ENCODE results near the gene SPTLC2.

The SPTLC2 gene

DNA sequence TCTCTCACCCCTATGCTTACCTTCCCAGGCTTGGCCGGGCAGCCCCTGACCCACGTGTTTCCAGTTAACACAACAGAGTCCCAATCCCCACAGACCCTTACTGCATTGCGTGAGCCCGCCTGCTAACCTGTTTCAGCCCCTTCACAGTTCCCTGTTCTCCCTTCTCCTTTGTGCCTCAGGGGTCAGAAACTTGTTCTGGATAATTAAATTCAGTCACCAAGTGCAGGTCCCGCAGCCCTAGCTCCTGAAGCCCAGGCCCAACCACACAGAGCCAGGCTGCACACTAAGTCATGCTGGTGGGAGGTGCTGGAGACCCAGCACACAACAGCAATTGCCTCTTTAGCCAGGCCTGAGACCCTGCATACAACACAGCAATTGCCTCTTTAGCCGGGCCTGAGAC lies 127.4 kb downstream of the SPTLC2 start:
- no peaks in the 10 kb centered on the region for H3K4me1 ChIP-seq (ENCODE audit: control insufficient read depth, insufficient read depth, low read length)

DNA sequence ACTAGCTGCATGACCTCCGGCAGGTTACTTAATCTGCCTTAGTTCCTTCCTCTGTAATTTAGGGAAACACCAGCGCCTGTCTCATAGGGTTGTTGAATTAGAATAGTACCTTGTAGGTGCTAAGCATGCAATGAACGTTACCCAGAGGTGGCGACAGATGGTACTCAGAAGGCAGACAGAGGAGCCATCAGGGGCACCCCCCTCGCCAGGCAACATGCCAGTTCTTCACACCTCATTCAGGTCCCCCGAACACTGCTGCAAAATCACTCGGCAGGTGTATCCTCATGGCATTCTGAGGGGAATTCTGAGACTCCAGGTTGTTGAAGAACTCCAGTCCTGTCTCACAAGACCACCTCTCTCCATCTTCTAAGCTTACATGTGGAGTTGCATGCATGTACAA lies 127.9 kb downstream of the SPTLC2 start:
- Histone ChIP-seq H3K9me3 (ENCODE audit: control insufficient read depth in 2 of 2, low read length in 2 of 2) (no peaks in the 10 kb centered on the region), H3K36me3 (ENCODE audit: control insufficient read depth in 2 of 2, insufficient read depth in 2 of 2, low read length in 2 of 2) (no peaks in the 10 kb centered on the region), H3K4me1 (ENCODE audit: control insufficient read depth, insufficient read depth, low read length) (no peaks in the 10 kb centered on the region), H3K9ac (ENCODE audit: low read length in 2 of 2) (no peak overlapping the region), H3K27me3 (ENCODE audit: control insufficient read depth in 1 of 2, insufficient read depth in 2 of 2, low read length in 2 of 2) (no peaks in the 10 kb centered on the region), H3K27ac (ENCODE audit: low read length) (no peak overlapping the region), H3K4me3 (ENCODE audit: low read length in 2 of 2) (no peak overlapping the region)

More for the DNA sequence above, 127.4 kb downstream of the SPTLC2 start:
- Histone ChIP-seq H3K27ac (ENCODE audit: low read length) (no peak overlapping the region), H3K36me3 (ENCODE audit: control insufficient read depth in 2 of 2, insufficient read depth in 2 of 2, low read length in 2 of 2) (no peaks in the 10 kb centered on the region), H3K9ac (ENCODE audit: low read length in 2 of 2) (no peak overlapping the region), H3K4me3 (ENCODE audit: low read length in 2 of 2) (no peak overlapping the region), H3K9me3 (ENCODE audit: control insufficient read depth in 2 of 2, low read length in 2 of 2) (no peaks in the 10 kb centered on the region), H3K27me3 (ENCODE audit: control insufficient read depth in 1 of 2, insufficient read depth in 2 of 2, low read length in 2 of 2) (no peaks in the 10 kb centered on the region)

DNA sequence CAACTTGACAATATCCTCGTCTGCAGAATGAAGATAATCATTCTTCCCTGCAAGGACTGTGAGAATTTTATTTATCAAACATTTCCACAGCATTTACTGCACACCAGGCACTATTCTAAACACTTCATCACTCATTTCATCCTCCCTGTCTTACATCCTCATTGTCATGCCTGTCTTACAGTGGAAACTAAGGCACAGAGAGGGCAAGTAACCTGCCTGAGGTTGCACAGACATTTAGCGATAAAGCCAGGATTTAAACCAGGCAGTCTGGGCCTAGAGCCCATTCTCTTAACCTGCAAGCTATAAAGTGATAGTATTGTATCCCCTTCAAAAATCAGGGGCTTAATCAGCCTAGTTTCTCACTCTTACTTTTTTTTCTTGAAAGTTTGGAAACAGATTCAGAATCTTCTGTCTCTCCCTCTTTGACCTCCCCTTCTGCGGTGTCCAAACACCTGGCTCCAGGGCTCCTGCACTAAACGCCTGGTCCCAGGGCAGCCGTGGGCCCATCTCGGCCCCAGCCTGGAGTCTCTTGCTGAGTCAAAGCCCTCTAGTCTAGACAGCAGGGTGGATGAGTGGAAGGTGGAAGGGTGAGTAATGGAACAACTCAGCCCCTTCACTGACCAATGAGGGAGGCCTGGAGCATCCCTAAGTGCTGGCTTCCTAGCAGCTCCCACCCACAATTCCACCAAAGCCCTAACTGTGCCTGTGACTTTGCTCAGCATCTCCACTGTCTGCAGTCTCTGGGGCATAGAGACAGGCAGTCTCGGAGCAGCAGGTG lies 130.3 kb downstream of the SPTLC2 start:
- no peak overlapping the region for H3K27ac ChIP-seq (ENCODE audit: low read length)
- H3K27me3 ChIP-seq (ENCODE audit: control insufficient read depth in 1 of 2, insufficient read depth in 2 of 2, low read length in 2 of 2), result no peaks in the 10 kb centered on the region
- no peaks in the 10 kb centered on the region for H3K4me1 ChIP-seq (ENCODE audit: control insufficient read depth, insufficient read depth, low read length)
- H3K36me3 ChIP-seq (ENCODE audit: control insufficient read depth in 2 of 2, insufficient read depth in 2 of 2, low read length in 2 of 2), result no peaks in the 10 kb centered on the region
- H3K4me3 ChIP-seq (ENCODE audit: low read length in 2 of 2), result no peak overlapping the region
- H3K9me3 ChIP-seq (ENCODE audit: control insufficient read depth in 2 of 2, low read length in 2 of 2), result no peaks in the 10 kb centered on the region
- no peak overlapping the region for H3K9ac ChIP-seq (ENCODE audit: low read length in 2 of 2)

DNA sequence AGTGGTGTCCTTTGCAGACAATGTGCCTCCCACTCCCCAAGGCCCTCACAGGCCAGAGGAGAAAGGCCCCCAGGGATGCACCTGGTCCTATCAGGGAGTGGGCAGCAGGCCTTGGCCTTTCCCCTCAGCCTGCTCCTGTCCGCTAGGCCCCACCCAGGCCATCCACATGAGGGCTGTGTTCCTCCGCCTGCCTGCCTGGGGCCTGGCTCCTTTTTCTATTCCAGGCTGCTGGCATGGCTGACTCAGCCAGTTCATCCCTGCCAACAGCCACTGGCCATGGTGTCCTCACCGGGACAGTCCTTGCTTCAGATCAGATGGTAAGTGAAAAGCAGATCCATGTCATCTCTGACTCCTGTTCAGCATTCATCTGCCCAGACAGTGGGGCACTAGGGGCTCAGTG lies 131.2 kb downstream of the SPTLC2 start:
- Histone ChIP-seq H3K4me3 (ENCODE audit: low read length in 2 of 2) (no peak overlapping the region), H3K36me3 (ENCODE audit: control insufficient read depth in 2 of 2, insufficient read depth in 2 of 2, low read length in 2 of 2) (no peaks in the 10 kb centered on the region), H3K4me1 (ENCODE audit: control insufficient read depth, insufficient read depth, low read length) (no peaks in the 10 kb centered on the region), H3K9ac (ENCODE audit: low read length in 2 of 2) (no peak overlapping the region), H3K9me3 (ENCODE audit: control insufficient read depth in 2 of 2, low read length in 2 of 2) (no peaks in the 10 kb centered on the region), H3K27ac (ENCODE audit: low read length) (no peak overlapping the region), H3K27me3 (ENCODE audit: control insufficient read depth in 1 of 2, insufficient read depth in 2 of 2, low read length in 2 of 2) (no peaks in the 10 kb centered on the region)

GRCh38 chr14:77482422-77482821 lies 134.0 kb downstream of the SPTLC2 start:
- no peaks in the 10 kb centered on the region for H3K9me3 ChIP-seq (ENCODE audit: control insufficient read depth in 2 of 2, low read length in 2 of 2)
- no peaks in the 10 kb centered on the region for H3K36me3 ChIP-seq (ENCODE audit: control insufficient read depth in 2 of 2, insufficient read depth in 2 of 2, low read length in 2 of 2)
- H3K27ac ChIP-seq (ENCODE audit: low read length), result no peak overlapping the region
- H3K9ac ChIP-seq (ENCODE audit: low read length in 2 of 2), result no peak overlapping the region
- no peaks in the 10 kb centered on the region for H3K27me3 ChIP-seq (ENCODE audit: control insufficient read depth in 1 of 2, insufficient read depth in 2 of 2, low read length in 2 of 2)
- no peaks in the 10 kb centered on the region for H3K4me1 ChIP-seq (ENCODE audit: control insufficient read depth, insufficient read depth, low read length)
- no peak overlapping the region for H3K4me3 ChIP-seq (ENCODE audit: low read length in 2 of 2)

DNA sequence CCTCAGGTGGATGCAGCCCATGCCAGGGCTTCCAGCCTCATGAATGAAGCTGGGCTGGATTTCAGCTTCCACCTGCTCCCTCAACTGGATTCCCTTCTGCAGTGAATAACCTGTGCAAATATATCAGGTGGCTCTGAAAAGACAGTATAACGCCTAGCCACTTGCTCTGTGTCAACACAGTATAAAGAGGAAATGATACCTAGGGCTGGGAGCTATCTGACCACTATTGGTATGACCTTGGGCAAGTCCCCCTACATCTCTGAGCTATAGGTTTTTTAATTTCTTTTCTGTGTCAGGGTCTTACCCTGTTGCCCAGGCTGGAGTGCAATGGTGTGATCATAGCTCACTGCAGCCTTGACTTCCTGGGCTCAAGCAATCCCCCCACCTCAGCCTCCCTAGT lies 137.6 kb downstream of the SPTLC2 start:
- no peaks in the 10 kb centered on the region for H3K36me3 ChIP-seq (ENCODE audit: control insufficient read depth in 2 of 2, insufficient read depth in 2 of 2, low read length in 2 of 2)
- H3K27me3 ChIP-seq (ENCODE audit: control insufficient read depth in 1 of 2, insufficient read depth in 2 of 2, low read length in 2 of 2), result no peaks in the 10 kb centered on the region
- H3K4me1 ChIP-seq (ENCODE audit: control insufficient read depth, insufficient read depth, low read length), result no peaks in the 10 kb centered on the region
- no peak overlapping the region for H3K27ac ChIP-seq (ENCODE audit: low read length)
- H3K9ac ChIP-seq (ENCODE audit: low read length in 2 of 2), result no peak overlapping the region
- H3K9me3 ChIP-seq (ENCODE audit: control insufficient read depth in 2 of 2, low read length in 2 of 2), result no peaks in the 10 kb centered on the region
- H3K4me3 ChIP-seq (ENCODE audit: low read length in 2 of 2), result no peak overlapping the region

DNA sequence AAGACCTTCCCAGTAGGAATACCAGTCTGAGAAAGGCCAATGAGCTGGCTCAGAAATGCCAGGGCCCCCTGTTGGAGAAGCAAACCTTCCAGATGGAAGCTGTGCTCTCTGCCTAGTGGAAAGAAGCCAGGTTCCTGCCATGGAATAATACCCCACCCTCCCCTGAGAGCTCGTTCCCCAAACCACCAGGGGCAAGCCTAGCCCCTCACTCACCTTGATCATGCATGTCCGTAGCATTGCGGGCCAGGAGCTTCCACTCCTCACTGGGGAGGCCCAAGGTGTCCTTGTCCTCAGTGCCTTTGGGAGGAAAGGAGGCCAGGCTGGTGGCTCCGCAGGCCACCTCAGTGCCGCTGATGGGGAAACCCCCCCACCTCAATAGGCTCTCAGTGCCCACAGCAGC lies 138.4 kb downstream of the SPTLC2 start:
- no peak overlapping the region for H3K27ac ChIP-seq (ENCODE audit: low read length)
- no peak overlapping the region for H3K4me3 ChIP-seq (ENCODE audit: low read length in 2 of 2)
- H3K9ac ChIP-seq (ENCODE audit: low read length in 2 of 2), result no peak overlapping the region
- no peaks in the 10 kb centered on the region for H3K9me3 ChIP-seq (ENCODE audit: control insufficient read depth in 2 of 2, low read length in 2 of 2)
- no peaks in the 10 kb centered on the region for H3K4me1 ChIP-seq (ENCODE audit: control insufficient read depth, insufficient read depth, low read length)
- H3K27me3 ChIP-seq (ENCODE audit: control insufficient read depth in 1 of 2, insufficient read depth in 2 of 2, low read length in 2 of 2), result no peaks in the 10 kb centered on the region
- no peaks in the 10 kb centered on the region for H3K36me3 ChIP-seq (ENCODE audit: control insufficient read depth in 2 of 2, insufficient read depth in 2 of 2, low read length in 2 of 2)

DNA sequence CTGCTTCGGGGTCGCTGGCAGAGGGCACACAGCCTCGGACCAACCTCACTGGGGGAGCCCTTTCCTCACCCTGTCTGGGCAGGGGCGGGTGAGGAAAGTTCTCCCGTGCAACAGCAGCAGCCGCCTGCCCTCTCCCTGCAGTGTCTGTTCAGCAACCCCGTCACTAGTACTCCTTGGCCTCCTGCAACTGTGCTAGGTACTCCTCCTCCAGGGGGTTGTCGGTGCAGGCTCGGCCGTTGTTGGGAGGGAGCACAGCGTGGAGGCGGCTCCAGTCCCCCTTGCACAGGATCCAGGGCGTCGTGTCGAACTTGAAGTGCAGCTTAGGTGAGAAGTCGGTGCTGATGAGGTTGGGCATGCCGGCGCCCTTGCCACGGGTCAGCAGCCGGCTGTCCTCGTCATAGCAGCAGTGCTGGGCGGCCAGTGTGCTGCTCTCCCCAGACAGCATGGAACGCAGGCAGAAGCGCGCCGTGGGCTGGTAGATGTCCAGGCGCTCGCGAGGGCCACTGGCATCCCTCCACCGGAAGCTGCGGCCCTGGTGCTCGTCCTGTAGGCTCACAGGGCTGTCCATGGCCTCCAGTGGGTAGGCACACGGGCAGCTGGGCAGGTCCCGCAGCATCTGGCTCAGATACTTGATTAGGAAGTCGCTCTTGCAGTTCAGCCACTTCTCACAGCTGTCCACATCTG lies 140.9 kb downstream of the SPTLC2 start:
- Histone ChIP-seq H3K9ac (ENCODE audit: low read length in 2 of 2) (no peak overlapping the region), H3K9me3 (ENCODE audit: control insufficient read depth in 2 of 2, low read length in 2 of 2) (no peaks in the 10 kb centered on the region), H3K27ac (ENCODE audit: low read length) (no peak overlapping the region), H3K4me1 (ENCODE audit: control insufficient read depth, insufficient read depth, low read length) (no peaks in the 10 kb centered on the region), H3K4me3 (ENCODE audit: low read length in 2 of 2) (no peak overlapping the region), H3K36me3 (ENCODE audit: control insufficient read depth in 2 of 2, insufficient read depth in 2 of 2, low read length in 2 of 2) (no peaks in the 10 kb centered on the region), H3K27me3 (ENCODE audit: control insufficient read depth in 1 of 2, insufficient read depth in 2 of 2, low read length in 2 of 2) (no peaks in the 10 kb centered on the region)

DNA sequence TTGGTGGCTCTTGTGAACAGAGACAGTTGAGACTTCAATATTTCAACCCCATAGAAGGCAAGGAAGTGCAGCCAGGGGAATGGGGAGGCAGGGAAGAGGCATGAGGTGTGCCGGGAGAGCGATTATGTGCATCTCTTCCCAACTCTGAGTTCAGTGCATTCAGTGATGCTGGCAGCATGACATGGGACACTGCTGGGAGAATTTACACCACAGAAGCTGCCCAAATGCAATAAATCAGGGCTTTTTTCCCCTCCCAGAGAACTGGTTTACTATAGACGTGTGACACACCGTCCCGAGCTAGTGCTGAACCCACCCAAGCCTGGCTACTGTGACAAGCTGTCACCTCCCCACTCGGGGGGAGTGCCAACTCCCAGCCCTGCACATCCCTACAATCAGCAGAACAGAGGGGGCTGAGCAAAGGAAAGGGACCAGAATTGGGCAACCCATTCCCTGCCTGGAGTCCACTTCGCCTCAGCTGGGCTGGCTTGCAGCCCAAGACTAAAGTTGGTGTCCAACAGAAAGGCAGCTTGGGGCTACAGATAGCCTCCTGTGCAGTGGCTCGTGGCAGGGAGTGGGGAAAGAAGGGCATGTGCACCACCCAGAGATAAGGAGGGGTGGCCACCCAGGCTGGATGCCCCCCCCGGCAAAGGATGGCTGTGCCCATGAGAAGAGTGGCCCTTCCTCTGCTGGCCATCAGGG lies 141.8 kb downstream of the SPTLC2 start:
- Histone ChIP-seq H3K4me1 (ENCODE audit: control insufficient read depth, insufficient read depth, low read length) (no peaks in the 10 kb centered on the region), H3K9ac (ENCODE audit: low read length in 2 of 2) (no peak overlapping the region), H3K9me3 (ENCODE audit: control insufficient read depth in 2 of 2, low read length in 2 of 2) (no peaks in the 10 kb centered on the region), H3K36me3 (ENCODE audit: control insufficient read depth in 2 of 2, insufficient read depth in 2 of 2, low read length in 2 of 2) (peaks cover 0 to 1% of the 10 kb centered on the region in 2 donors), H3K27me3 (ENCODE audit: control insufficient read depth in 1 of 2, insufficient read depth in 2 of 2, low read length in 2 of 2) (no peaks in the 10 kb centered on the region), H3K27ac (ENCODE audit: low read length) (no peak overlapping the region), H3K4me3 (ENCODE audit: low read length in 2 of 2) (no peak overlapping the region)

GRCh38 chr14:77473921-77474320 lies 142.5 kb downstream of the SPTLC2 start:
- Histone ChIP-seq H3K9me3 (ENCODE audit: control insufficient read depth in 2 of 2, low read length in 2 of 2) (no peaks in the 10 kb centered on the region), H3K27me3 (ENCODE audit: control insufficient read depth in 1 of 2, insufficient read depth in 2 of 2, low read length in 2 of 2) (no peaks in the 10 kb centered on the region), H3K4me3 (ENCODE audit: low read length in 2 of 2) (no peak overlapping the region), H3K36me3 (ENCODE audit: control insufficient read depth in 2 of 2, insufficient read depth in 2 of 2, low read length in 2 of 2) (peaks cover 6 to 8% of the 10 kb centered on the region in 2 donors), H3K27ac (ENCODE audit: low read length) (no peak overlapping the region), H3K4me1 (ENCODE audit: control insufficient read depth, insufficient read depth, low read length) (no peaks in the 10 kb centered on the region), H3K9ac (ENCODE audit: low read length in 2 of 2) (no peak overlapping the region)

All from stomach smooth muscle (tissue), 2 donors.